Measurements from ENCODE around the gene UGT1A8. TPM values are rescaled to one million over a fixed set of nuclear protein-coding genes. Genes with fewer than 3 reads are reported as not detected.
A peak's percentile ranks its signal among the peaks of the same experiment; 100 is the strongest.

Gene UGT1A8
- total RNA-seq, 1 donor from 2014 or later: not detected

- intact Hi-C loops (cut with DNase I): no loop called here
- H3K27me3 ChIP-seq: no peaks in the 10 kb centered on the region
- no peak for DNase-seq (ENCODE audit: extremely low spot score in 2 of 2)
- H3K27ac ChIP-seq: peak overlapping the region; percentile 20
- peaks cover 12% of the 10 kb centered on the region for H3K4me1 ChIP-seq
- H3K9me3 ChIP-seq: no peaks in the 10 kb centered on the region
- no peak overlapping the region for H3K4me3 ChIP-seq
- H3K36me3 ChIP-seq: no peaks in the 10 kb centered on the region
- no peak for TF ChIP-seq POLR2AphosphoS5 (IDR thresholded peaks at IDR 0.05; ENCODE audit: insufficient read depth in 1 of 2, low read depth in 1 of 2)
- no peak for TF ChIP-seq CTCF (IDR thresholded peaks at IDR 0.05)
- TF ChIP-seq POLR2A (IDR thresholded peaks at IDR 0.05): no peak
These were observed 88.6 kb downstream of the UGT1A8 start for GRCh38 chr2:233705911-233706506.

- Histone ChIP-seq H3K4me1 (peaks cover 12% of the 10 kb centered on the region), H3K4me3 (no peak overlapping the region), H3K27ac (peak overlapping the region; percentile 20), H3K36me3 (no peaks in the 10 kb centered on the region), H3K9me3 (no peaks in the 10 kb centered on the region), H3K27me3 (no peaks in the 10 kb centered on the region)
- intact Hi-C loops (cut with DNase I): no loop called here
- no peak for DNase-seq (ENCODE audit: extremely low spot score in 2 of 2)
- TF ChIP-seq CTCF (IDR thresholded peaks at IDR 0.05) (no peak), POLR2AphosphoS5 (IDR thresholded peaks at IDR 0.05; ENCODE audit: insufficient read depth in 1 of 2, low read depth in 1 of 2) (no peak), POLR2A (IDR thresholded peaks at IDR 0.05) (no peak)
These were observed 89.3 kb downstream of the UGT1A8 start for GRCh38 chr2:233706720-233707119.

DNA sequence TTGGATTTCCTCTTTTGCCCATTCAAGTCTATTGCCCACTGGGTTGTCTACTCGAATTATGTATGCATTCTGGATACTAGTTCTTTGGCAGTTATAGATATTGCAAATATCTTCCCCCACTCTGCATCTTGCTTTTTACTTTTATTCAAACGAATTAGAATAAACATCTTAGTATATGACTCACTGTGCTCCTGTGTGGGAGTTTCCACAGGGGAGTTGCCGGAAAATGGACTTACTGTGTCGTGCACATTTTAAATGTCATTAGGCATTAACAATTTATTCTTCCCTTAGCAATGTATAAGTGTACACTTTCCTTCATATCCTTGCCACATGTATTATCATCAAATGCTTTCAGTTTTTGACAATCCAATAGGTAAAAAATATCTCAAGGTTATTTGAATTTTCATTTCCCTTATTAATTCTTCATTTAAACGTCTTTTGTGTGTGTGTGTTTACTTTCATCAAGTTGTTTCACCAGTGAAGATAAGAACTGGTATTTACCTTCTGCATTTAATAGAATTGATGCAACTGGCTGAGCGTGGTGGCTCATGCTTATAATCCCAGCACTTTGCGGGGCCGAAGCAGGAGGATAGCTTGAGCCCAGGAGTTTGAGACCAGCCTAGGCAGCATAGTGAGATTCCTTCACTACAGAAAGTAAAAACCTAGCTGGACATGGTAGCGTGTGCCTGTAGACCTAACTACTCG is 90.7 kb downstream of the UGT1A8 start:
- TF ChIP-seq POLR2A (IDR thresholded peaks at IDR 0.05): no peak
- TF ChIP-seq POLR2AphosphoS5 (IDR thresholded peaks at IDR 0.05; ENCODE audit: insufficient read depth in 1 of 2, low read depth in 1 of 2): peak in 1 of 2 donors; percentile 46
- no peak for DNase-seq (ENCODE audit: extremely low spot score in 2 of 2)
- Histone ChIP-seq H3K4me1 (peaks cover 12% of the 10 kb centered on the region), H3K27me3 (no peaks in the 10 kb centered on the region), H3K9me3 (no peaks in the 10 kb centered on the region), H3K27ac (no peak overlapping the region), H3K36me3 (no peaks in the 10 kb centered on the region), H3K4me3 (no peak overlapping the region)
- intact Hi-C loops (cut with DNase I): no loop called here

GRCh38 chr2:233708942-233709341 is 91.5 kb downstream of the UGT1A8 start:
- no peaks in the 10 kb centered on the region for H3K9me3 ChIP-seq
- no peak overlapping the region for H3K27ac ChIP-seq
- intact Hi-C loops (cut with DNase I): no loop called here
- no peaks in the 10 kb centered on the region for H3K27me3 ChIP-seq
- no peak overlapping the region for H3K4me3 ChIP-seq
- H3K4me1 ChIP-seq: peaks cover 12% of the 10 kb centered on the region
- DNase-seq (ENCODE audit: extremely low spot score in 2 of 2): no peak
- TF ChIP-seq POLR2AphosphoS5 (IDR thresholded peaks at IDR 0.05; ENCODE audit: insufficient read depth in 1 of 2, low read depth in 1 of 2) (no peak), CTCF (IDR thresholded peaks at IDR 0.05) (no peak), POLR2A (IDR thresholded peaks at IDR 0.05) (no peak)
- no peaks in the 10 kb centered on the region for H3K36me3 ChIP-seq

DNA sequence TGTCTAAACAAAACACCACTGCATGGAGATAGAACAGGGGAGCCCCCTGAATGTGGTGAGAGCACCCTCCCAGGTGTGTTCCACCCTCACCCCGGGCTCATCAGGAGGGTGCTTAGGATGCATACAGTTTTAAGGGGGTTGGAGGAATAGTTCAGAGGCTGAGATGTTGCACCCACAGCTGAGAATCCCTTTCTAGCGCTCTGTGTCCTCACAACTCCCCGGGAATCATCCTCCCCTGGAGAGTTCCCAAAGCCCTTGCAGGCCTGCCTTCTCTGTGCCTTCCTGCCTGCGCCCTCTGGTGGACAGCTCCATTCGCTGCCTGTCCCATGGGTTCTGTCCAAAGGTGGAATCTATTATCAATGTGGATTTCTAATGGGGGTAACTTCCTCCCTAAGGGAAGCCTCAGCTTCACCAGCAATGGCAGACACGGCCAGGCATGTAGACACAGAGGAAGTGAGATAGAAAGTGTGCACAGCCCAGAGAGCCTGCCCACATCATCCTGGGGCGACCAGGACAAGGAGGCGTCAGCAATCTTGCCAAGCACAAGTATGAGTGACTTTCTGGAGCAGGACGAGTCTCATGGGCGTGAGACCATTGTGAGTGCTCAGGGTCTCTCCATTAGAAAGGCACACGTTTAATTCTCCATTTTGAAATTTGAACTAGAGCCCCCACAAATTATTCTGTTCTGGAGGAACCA is 94.0 kb downstream of the UGT1A8 start:
- H3K4me1 ChIP-seq: peaks cover 8% of the 10 kb centered on the region
- intact Hi-C loops (cut with DNase I): no loop called here
- no peak for DNase-seq (ENCODE audit: extremely low spot score in 2 of 2)
- H3K9me3 ChIP-seq: no peaks in the 10 kb centered on the region
- no peak overlapping the region for H3K27ac ChIP-seq
- TF ChIP-seq CTCF (IDR thresholded peaks at IDR 0.05) (peak in 2 of 3 experiments; percentile 33 to 40), POLR2A (IDR thresholded peaks at IDR 0.05) (no peak)
- no peaks in the 10 kb centered on the region for H3K27me3 ChIP-seq
- H3K36me3 ChIP-seq: no peaks in the 10 kb centered on the region
- H3K4me3 ChIP-seq: no peak overlapping the region

Measured in vagina (tissue), 2 donors.